Karpas-422 (cell line): ENCODE data around the gene KCNN4. TPM values are rescaled to one million over a fixed set of nuclear protein-coding genes. Genes with fewer than 3 reads are reported as not detected.
A peak's percentile ranks its signal among the peaks of the same experiment; 100 is the strongest.

Experiments used
- DNase-seq: peaks from one replicate; pipeline ENCODE4 v3.0.0-alpha.2; 2015
- H2AFZ ChIP-seq: fragments of 200-600 bp; sonication (generic); 2 replicates; pipeline ENCODE4 v1.6.1; 2014; ENCODE audit warnings: antibody characterized with exemption, low read length, mixed read lengths
- H3K27ac ChIP-seq: fragments of 200-600 bp; sonication (generic); 2 replicates; pipeline ENCODE4 v1.5.1; 2014; ENCODE audit warnings: mild to moderate bottlenecking, low read length, moderate library complexity
- H3K27me3 ChIP-seq: fragments of 200-600 bp; sonication (generic); 2 replicates; pipeline ENCODE4 v1.6.1; 2014; ENCODE audit warnings: low read length, mixed read lengths
- H3K36me3 ChIP-seq: fragments of 200-600 bp; sonication (generic); 2 replicates; pipeline ENCODE4 v1.6.1; 2014; ENCODE audit warnings: low read length, mixed read lengths; ENCODE audit not compliant: insufficient read depth
- H3K4me1 ChIP-seq: fragments of 200-600 bp; sonication (generic); 2 replicates; pipeline ENCODE4 v1.6.1; 2014; ENCODE audit warnings: mild to moderate bottlenecking, low read length, mixed read lengths
- H3K4me2 ChIP-seq: fragments of 200-600 bp; sonication (generic); 2 replicates; pipeline ENCODE4 v1.6.1; 2014; ENCODE audit warnings: low read length, low read depth, mild to moderate bottlenecking; ENCODE audit not compliant: poor library complexity, severe bottlenecking
- H3K4me3 ChIP-seq: fragments of 200-600 bp; sonication (generic); 2 replicates; pipeline ENCODE4 v1.5.1; 2014; ENCODE audit warnings: mild to moderate bottlenecking, antibody characterized with exemption, low read length, mixed read lengths
- H3K79me2 ChIP-seq: fragments of 200-600 bp; sonication (generic); 2 replicates; pipeline ENCODE4 v1.6.1; 2014; ENCODE audit warnings: mild to moderate bottlenecking, low read length, mixed read lengths
- H3K9ac ChIP-seq: fragments of 200-600 bp; sonication (generic); 2 replicates; pipeline ENCODE4 v1.6.0; 2014; ENCODE audit warnings: low read length
- H3K9me2 ChIP-seq: fragments of 200-600 bp; sonication (generic), shearing (Covaris generic); replicated peaks from 2 replicates; pipeline ENCODE4 v1.6.0; 2014; ENCODE audit warnings: mild to moderate bottlenecking, low read length, moderate library complexity; ENCODE audit not compliant: insufficient read depth
- H3K9me3 ChIP-seq: fragments of 300-700, 200-600 bp; sonication (generic); 2 replicates; pipeline ENCODE4 v1.6.1; 2014; ENCODE audit warnings: low read length, mixed read lengths
- H4K20me1 ChIP-seq: fragments of 200-600 bp; sonication (generic); 2 replicates; pipeline ENCODE4 v1.6.1; 2014; ENCODE audit warnings: mild to moderate bottlenecking, antibody characterized with exemption, low read length, low read depth; ENCODE audit not compliant: insufficient read depth
- total RNA-seq: library from RNA; depleted of rRNA; stranded (reverse); fragments of >200 nt; shearing (Covaris generic); gene quantifications from 2 replicates; pipeline ENCODE4 v1.2.3, GENCODE V29; 2014; ENCODE audit warnings: low replicate concordance

Gene KCNN4
- total RNA-seq, 1 experiment from 2014 or later, result not detected

DNA sequence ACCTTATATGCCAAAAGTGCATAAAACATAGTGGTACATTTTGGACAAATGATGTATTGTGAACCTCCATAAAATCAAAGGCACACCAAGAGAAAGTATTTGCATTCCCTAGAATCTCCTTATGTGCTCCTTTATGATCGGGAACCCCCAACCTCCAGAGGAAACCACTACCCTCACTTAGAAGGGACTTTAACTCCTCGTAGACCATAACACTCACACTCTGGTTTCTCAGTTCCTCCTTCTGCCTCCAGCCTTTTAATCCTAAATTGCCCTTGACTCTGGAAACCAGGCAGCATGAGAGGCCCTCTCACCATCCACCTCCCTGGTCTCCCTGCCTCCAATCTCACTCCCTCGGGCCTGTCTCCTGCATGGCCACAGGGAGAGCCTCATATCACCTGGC is 9.8 kb upstream of the KCNN4 start:
- H4K20me1 ChIP-seq, result no peaks in the 10 kb centered on the region
- no peaks in the 10 kb centered on the region for H3K9me2 ChIP-seq
- H3K9me3 ChIP-seq, result no peaks in the 10 kb centered on the region
- no peak overlapping the region for H3K4me3 ChIP-seq
- no peak overlapping the region for H2AFZ ChIP-seq
- H3K4me2 ChIP-seq, result no peak overlapping the region
- H3K79me2 ChIP-seq, result no peaks in the 10 kb centered on the region
- no peaks in the 10 kb centered on the region for H3K36me3 ChIP-seq
- H3K27ac ChIP-seq, result no peak overlapping the region
- DNase-seq, result no peak
- no peaks in the 10 kb centered on the region for H3K4me1 ChIP-seq
- no peaks in the 10 kb centered on the region for H3K27me3 ChIP-seq
- no peak overlapping the region for H3K9ac ChIP-seq

DNA sequence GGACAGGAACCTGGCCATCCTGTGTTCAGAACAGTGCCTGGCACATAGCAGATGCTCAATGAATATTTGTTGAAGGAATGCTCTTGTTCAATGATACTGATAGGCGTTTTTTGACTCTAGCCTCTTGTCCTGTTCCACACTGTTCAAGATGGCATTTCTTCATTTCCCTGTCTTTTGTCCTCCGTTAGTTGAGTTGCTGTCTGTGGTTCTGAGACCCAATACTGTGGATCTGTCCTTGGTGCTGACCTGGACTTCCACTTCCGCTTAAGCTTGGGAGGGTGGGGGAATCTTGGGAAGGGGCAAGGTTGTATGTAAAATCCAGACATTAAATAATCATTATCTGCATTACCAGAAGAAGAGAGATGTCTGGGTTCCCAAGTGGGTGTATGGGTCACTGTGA is 8.3 kb upstream of the KCNN4 start:
- Histone ChIP-seq H3K9ac (no peak overlapping the region), H3K4me1 (peaks cover 8% of the 10 kb centered on the region; the same call in 1 of the 2 replicates), H3K36me3 (no peaks in the 10 kb centered on the region), H3K9me3 (no peaks in the 10 kb centered on the region), H2AFZ (no peak overlapping the region), H3K4me3 (no peak overlapping the region), H3K9me2 (no peaks in the 10 kb centered on the region), H3K27me3 (no peaks in the 10 kb centered on the region), H3K27ac (no peak overlapping the region), H3K79me2 (no peaks in the 10 kb centered on the region), H3K4me2 (no peak overlapping the region), H4K20me1 (no peaks in the 10 kb centered on the region)
- peak; percentile 68 for DNase-seq

- Histone ChIP-seq H3K9me3 (no peaks in the 10 kb centered on the region), H3K36me3 (no peaks in the 10 kb centered on the region), H3K4me3 (no peak overlapping the region), H3K9me2 (no peaks in the 10 kb centered on the region), H3K4me2 (no peak overlapping the region), H3K27ac (no peak overlapping the region), H3K4me1 (peaks cover 8% of the 10 kb centered on the region; the same call in 1 of the 2 replicates), H4K20me1 (no peaks in the 10 kb centered on the region), H3K27me3 (no peaks in the 10 kb centered on the region), H3K79me2 (no peaks in the 10 kb centered on the region), H3K9ac (no peak overlapping the region), H2AFZ (no peak overlapping the region)
- no peak for DNase-seq
These were observed 5.9 kb upstream of the KCNN4 start for GRCh38 chr19:43786665-43787064.

DNA sequence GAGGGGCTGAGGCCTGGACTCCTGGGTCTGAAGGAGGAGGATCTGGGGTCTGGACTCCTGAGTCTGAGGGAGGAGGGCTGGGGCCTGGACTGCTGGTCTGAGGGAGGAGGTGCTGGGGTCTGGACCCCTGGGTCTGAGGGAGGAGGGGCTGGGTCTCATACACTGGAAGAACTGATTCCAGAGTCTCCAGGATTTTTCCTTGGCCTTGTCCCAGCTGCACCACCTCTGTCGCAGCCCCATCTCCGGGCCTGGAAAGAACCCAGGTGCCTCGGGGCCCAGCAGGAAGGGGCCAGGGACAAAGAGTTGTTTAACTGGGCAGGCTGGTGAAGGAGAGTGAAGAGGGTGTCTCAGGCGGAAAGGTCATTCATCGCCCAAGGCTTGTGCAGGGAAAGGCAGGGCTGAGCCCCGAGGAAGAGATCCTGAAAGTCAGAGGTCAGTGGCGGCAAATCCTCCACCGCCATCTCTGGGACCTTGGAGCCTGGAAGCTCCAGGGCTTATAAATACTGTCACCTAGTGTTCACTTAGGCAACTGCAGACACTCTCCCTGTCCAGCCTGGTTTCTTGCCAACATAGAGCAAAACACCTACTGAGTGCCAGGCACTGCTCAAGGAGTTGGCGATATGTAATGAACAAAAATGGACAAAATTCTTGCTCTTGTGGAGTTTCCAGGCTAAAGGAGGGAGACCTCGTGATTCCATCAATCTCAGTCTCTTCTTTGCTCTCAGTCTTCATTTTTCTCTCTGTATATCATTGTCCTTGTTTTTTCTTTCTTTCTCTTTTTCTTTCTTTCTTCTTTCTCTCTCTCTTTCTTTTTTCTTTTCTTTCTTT is 4.4 kb upstream of the KCNN4 start:
- H3K4me3 ChIP-seq, result no peak overlapping the region
- peak overlapping the region; percentile 30 for H3K4me2 ChIP-seq
- no peaks in the 10 kb centered on the region for H3K27me3 ChIP-seq
- no peaks in the 10 kb centered on the region for H3K79me2 ChIP-seq
- no peaks in the 10 kb centered on the region for H3K9me2 ChIP-seq
- H3K9ac ChIP-seq, result peak overlapping the region; percentile 40; the same call in 1 of the 2 replicates
- no peaks in the 10 kb centered on the region for H3K9me3 ChIP-seq
- H4K20me1 ChIP-seq, result no peaks in the 10 kb centered on the region
- 0 out of 2 replicates have a peak overlapping the region, but pooled peaks have one; percentile 85 for H2AFZ ChIP-seq
- H3K27ac ChIP-seq, result no peak overlapping the region
- DNase-seq, result peak; percentile 83
- H3K36me3 ChIP-seq, result no peaks in the 10 kb centered on the region
- H3K4me1 ChIP-seq, result peaks cover 8% of the 10 kb centered on the region; the same call in 1 of the 2 replicates

DNA sequence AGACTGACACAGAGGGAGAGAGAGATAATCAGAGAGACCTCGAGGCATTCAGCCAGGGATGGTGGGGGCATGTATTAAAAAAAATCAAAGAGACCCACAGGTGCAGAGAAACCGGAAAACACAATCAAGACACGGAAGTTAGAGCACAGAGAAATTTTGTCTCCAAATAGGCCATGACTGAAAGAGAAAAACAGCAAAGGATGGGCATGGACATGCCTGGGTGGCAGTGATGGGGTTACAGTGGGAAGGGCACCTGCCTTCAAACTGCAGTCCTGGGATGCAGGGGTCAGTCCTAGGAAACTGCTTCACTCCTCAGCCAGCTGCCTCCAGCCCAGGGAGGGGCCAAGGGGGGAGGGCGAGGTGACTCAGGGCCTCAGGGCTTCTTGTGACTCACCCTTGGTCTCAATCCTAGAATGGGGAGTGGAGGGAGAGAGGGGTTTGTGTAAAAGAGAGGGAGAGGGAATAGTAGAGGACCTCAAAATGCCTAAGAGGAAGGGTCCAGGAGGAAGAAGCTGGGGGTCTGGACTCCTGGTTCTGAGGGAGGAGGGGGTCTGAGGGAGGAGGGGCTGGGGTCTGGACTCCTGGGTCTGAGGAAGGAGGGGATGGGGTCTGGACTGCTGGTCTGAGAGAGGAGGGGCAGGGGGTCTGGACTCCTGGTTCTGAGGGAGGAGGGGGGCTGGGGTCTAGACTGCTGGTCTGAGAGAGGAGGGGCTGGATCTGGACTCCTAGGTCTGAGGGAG is 3.6 kb upstream of the KCNN4 start:
- peak overlapping the region; percentile 69; the same call in 1 of the 2 replicates for H2AFZ ChIP-seq
- H3K4me2 ChIP-seq, result no peak overlapping the region
- no peaks in the 10 kb centered on the region for H3K9me2 ChIP-seq
- no peak overlapping the region for H3K4me3 ChIP-seq
- DNase-seq, result no peak
- no peaks in the 10 kb centered on the region for H3K36me3 ChIP-seq
- peaks cover 8% of the 10 kb centered on the region; the same call in 1 of the 2 replicates for H3K4me1 ChIP-seq
- no peak overlapping the region for H3K27ac ChIP-seq
- H3K27me3 ChIP-seq, result no peaks in the 10 kb centered on the region
- H4K20me1 ChIP-seq, result no peaks in the 10 kb centered on the region
- no peak overlapping the region for H3K9ac ChIP-seq
- H3K9me3 ChIP-seq, result no peaks in the 10 kb centered on the region
- no peaks in the 10 kb centered on the region for H3K79me2 ChIP-seq

DNA sequence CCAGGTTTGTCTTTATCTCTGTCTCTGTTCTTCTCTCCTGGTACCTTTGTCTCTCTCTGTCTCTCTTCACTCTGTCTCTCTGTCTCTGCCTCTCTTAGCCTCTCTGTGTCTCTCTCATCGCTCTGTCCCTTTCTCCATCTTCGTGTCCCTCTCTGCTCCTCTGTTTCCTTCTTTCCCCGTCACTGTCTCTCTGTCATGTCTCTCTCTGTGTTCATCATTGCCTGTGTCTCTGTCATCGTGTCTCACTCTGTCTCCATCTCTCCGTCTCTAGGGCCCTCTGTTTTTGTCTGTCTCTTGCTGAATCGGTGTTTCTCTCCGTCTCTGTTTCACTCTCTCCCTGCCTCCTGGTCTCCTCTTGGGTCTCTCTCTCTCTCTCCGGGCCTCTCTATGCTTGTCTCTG is 2.9 kb upstream of the KCNN4 start:
- H3K4me1 ChIP-seq, result peaks cover 8% of the 10 kb centered on the region; the same call in 1 of the 2 replicates
- no peaks in the 10 kb centered on the region for H3K9me2 ChIP-seq
- no peaks in the 10 kb centered on the region for H3K79me2 ChIP-seq
- H3K9me3 ChIP-seq, result no peaks in the 10 kb centered on the region
- H2AFZ ChIP-seq, result no peak overlapping the region
- no peak overlapping the region for H3K4me2 ChIP-seq
- no peak overlapping the region for H3K27ac ChIP-seq
- H3K4me3 ChIP-seq, result no peak overlapping the region
- no peaks in the 10 kb centered on the region for H4K20me1 ChIP-seq
- no peak overlapping the region for H3K9ac ChIP-seq
- no peak for DNase-seq
- no peaks in the 10 kb centered on the region for H3K36me3 ChIP-seq
- H3K27me3 ChIP-seq, result no peaks in the 10 kb centered on the region

- Histone ChIP-seq H3K79me2 (no peaks in the 10 kb centered on the region), H3K4me2 (no peak overlapping the region), H3K27me3 (no peaks in the 10 kb centered on the region), H2AFZ (no peak overlapping the region), H3K4me1 (peaks cover 8% of the 10 kb centered on the region; the same call in 1 of the 2 replicates), H3K9ac (no peak overlapping the region), H3K36me3 (no peaks in the 10 kb centered on the region), H4K20me1 (no peaks in the 10 kb centered on the region), H3K9me2 (no peaks in the 10 kb centered on the region), H3K9me3 (no peaks in the 10 kb centered on the region), H3K27ac (no peak overlapping the region), H3K4me3 (no peak overlapping the region)
- DNase-seq, result no peak
These were observed 2.0 kb upstream of the KCNN4 start for GRCh38 chr19:43782689-43783231.

DNA sequence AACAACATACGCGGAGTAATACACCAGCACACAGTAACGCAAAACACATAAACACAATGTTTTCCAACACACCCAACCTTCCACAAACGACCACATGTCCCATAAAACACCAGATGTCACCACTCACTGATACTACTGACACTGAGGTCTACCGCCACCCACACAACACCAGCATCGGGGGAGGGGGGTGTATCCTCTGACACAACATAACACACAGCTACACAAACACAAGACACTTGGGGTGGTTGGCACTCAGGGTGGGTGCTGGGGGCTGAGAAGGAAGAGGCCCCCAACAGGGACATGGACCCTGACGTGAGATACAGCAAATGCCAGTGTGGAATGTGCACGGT is 1.5 kb upstream of the KCNN4 start:
- Histone ChIP-seq H2AFZ (no peak overlapping the region), H3K79me2 (no peaks in the 10 kb centered on the region), H3K9ac (no peak overlapping the region), H3K4me3 (no peak overlapping the region), H3K27me3 (no peaks in the 10 kb centered on the region), H4K20me1 (no peaks in the 10 kb centered on the region), H3K36me3 (no peaks in the 10 kb centered on the region), H3K4me1 (peaks cover 8% of the 10 kb centered on the region; the same call in 1 of the 2 replicates), H3K9me3 (no peaks in the 10 kb centered on the region), H3K27ac (no peak overlapping the region), H3K4me2 (no peak overlapping the region), H3K9me2 (no peaks in the 10 kb centered on the region)
- no peak for DNase-seq
